ENCODE measurements around the gene BCL2L12.

GRCh38 chr19:49681830-49682229 is 16.1 kb downstream of the BCL2L12 start:
- TF ChIP-seq CTCF (IDR thresholded peaks at IDR 0.05) (no peak), EZH2 (IDR thresholded peaks at IDR 0.05; ENCODE audit: borderline replicate concordance, insufficient read depth, low read depth, low read length, poor library complexity, severe bottlenecking) (no peak)

Data from B cell (primary cell).